Measurements from ENCODE around the gene KIFBP.
"Not testable (repeated sequence)": the region's sequence is repeated elsewhere in the genome, so short reads cannot be mapped to it uniquely, and the experiment has no call there.

KIFBP gene

GRCh38 chr10:68975936-68976473 is 12.6 kb upstream of the KIFBP start:
- not testable (repeated sequence) for H3K9me3 ChIP-seq (ENCODE audit: low read length); H3K4me3 ChIP-seq (ENCODE audit: low read length); H2AFZ ChIP-seq (ENCODE audit: low read depth, low read length); H3K27me3 ChIP-seq (ENCODE audit: insufficient read depth, low read length); H3K4me1 ChIP-seq (ENCODE audit: insufficient read depth, low read length)
- peaks cover 86% of the 10 kb centered on the region for H3K36me3 ChIP-seq (ENCODE audit: insufficient read depth, low read length)

GRCh38 chr10:68979738-68980137 is 8.9 kb upstream of the KIFBP start:
- H3K9me3 ChIP-seq (ENCODE audit: low read length); H2AFZ ChIP-seq (ENCODE audit: low read depth, low read length); H3K4me3 ChIP-seq (ENCODE audit: low read length); H3K4me1 ChIP-seq (ENCODE audit: insufficient read depth, low read length); H3K27me3 ChIP-seq (ENCODE audit: insufficient read depth, low read length): not testable (repeated sequence)
- peaks cover 81% of the 10 kb centered on the region for H3K36me3 ChIP-seq (ENCODE audit: insufficient read depth, low read length)

- Histone ChIP-seq H3K4me1 (ENCODE audit: insufficient read depth, low read length) (no peaks in the 10 kb centered on the region), H3K4me3 (ENCODE audit: low read length) (no peak overlapping the region), H3K36me3 (ENCODE audit: insufficient read depth, low read length) (peaks cover 74% of the 10 kb centered on the region), H3K9me3 (ENCODE audit: low read length) (no peaks in the 10 kb centered on the region), H3K27me3 (ENCODE audit: insufficient read depth, low read length) (no peaks in the 10 kb centered on the region), H2AFZ (ENCODE audit: low read depth, low read length) (no peak overlapping the region)
These were observed 7.5 kb upstream of the KIFBP start for GRCh38 chr10:68981074-68981473.

GRCh38 chr10:68982389-68982788 is 6.2 kb upstream of the KIFBP start:
- H3K27me3 ChIP-seq (ENCODE audit: insufficient read depth, low read length), result no peaks in the 10 kb centered on the region
- H3K9me3 ChIP-seq (ENCODE audit: low read length), result no peaks in the 10 kb centered on the region
- H2AFZ ChIP-seq (ENCODE audit: low read depth, low read length), result no peak overlapping the region
- no peaks in the 10 kb centered on the region for H3K4me1 ChIP-seq (ENCODE audit: insufficient read depth, low read length)
- no peak overlapping the region for H3K4me3 ChIP-seq (ENCODE audit: low read length)
- peaks cover 64% of the 10 kb centered on the region for H3K36me3 ChIP-seq (ENCODE audit: insufficient read depth, low read length)

- Histone ChIP-seq H2AFZ (ENCODE audit: low read depth, low read length) (no peak overlapping the region), H3K36me3 (ENCODE audit: insufficient read depth, low read length) (peaks cover 29% of the 10 kb centered on the region), H3K27me3 (ENCODE audit: insufficient read depth, low read length) (no peaks in the 10 kb centered on the region), H3K4me1 (ENCODE audit: insufficient read depth, low read length) (peaks cover 14% of the 10 kb centered on the region), H3K9me3 (ENCODE audit: low read length) (no peaks in the 10 kb centered on the region), H3K4me3 (ENCODE audit: low read length) (no peak overlapping the region)
These were observed 992 bp upstream of the KIFBP start for GRCh38 chr10:68987611-68988010.

- Histone ChIP-seq H3K27me3 (ENCODE audit: insufficient read depth, low read length) (no peaks in the 10 kb centered on the region), H3K4me1 (ENCODE audit: insufficient read depth, low read length) (peaks cover 15% of the 10 kb centered on the region)
These were observed 851 bp downstream of the KIFBP start for GRCh38 chr10:68989317-68989990.

DNA sequence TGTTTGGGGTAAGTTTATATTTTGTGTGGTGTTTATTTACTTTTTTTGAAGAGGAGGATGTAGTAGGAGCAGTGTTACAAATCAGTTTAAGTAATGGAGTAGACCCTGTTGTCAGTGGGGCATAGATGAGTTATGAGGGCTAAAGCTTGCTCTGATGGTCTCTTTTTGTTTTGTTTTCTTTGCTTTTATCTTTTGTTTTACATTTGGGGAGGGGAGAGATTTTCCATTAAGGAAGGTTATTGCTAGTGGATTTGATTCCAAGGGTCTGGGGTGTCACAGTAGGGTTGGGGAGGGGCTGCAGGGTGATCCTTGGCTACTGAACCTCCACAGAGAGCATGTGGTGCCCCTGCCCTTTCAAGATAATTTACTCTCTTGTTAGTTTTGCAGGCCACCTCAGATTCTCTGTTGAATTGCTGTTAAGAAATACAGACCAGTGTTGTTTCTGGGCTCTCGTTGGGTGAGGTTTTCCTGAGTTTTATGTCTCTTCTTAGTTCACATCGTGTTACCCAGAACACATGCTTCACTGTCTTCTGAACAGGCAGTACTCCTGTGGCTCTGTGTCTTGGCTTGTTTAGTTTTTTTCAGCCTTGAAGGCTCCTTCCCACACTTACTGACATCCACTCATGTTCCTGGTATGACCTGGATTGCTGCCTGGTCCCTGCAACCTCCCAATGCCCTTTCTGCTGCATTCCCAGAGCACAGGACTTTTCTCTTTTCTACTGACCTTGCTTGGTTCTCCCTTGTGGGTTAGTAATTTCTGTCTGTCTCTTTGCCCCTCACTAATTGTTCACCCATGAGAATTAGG is 4.2 kb downstream of the KIFBP start:
- no peaks in the 10 kb centered on the region for H3K27me3 ChIP-seq (ENCODE audit: insufficient read depth, low read length)
- H3K9me3 ChIP-seq (ENCODE audit: low read length), result no peaks in the 10 kb centered on the region
- H2AFZ ChIP-seq (ENCODE audit: low read depth, low read length), result no peak overlapping the region
- H3K4me3 ChIP-seq (ENCODE audit: low read length), result no peak overlapping the region
- peaks cover 11% of the 10 kb centered on the region for H3K36me3 ChIP-seq (ENCODE audit: insufficient read depth, low read length)
- H3K4me1 ChIP-seq (ENCODE audit: insufficient read depth, low read length), result peaks cover 15% of the 10 kb centered on the region

More at GRCh38 chr10:68989317-68989990, 851 bp downstream of the KIFBP start:
- no peaks in the 10 kb centered on the region for H3K9me3 ChIP-seq (ENCODE audit: low read length)
- peak overlapping the region; percentile 64 for H2AFZ ChIP-seq (ENCODE audit: low read depth, low read length)
- H3K4me3 ChIP-seq (ENCODE audit: low read length), result peak overlapping the region; percentile 81
- peaks cover 17% of the 10 kb centered on the region for H3K36me3 ChIP-seq (ENCODE audit: insufficient read depth, low read length)

- Histone ChIP-seq H3K4me1 (ENCODE audit: insufficient read depth, low read length) (peaks cover 5% of the 10 kb centered on the region), H3K27me3 (ENCODE audit: insufficient read depth, low read length) (no peaks in the 10 kb centered on the region), H3K4me3 (ENCODE audit: low read length) (no peak overlapping the region), H3K36me3 (ENCODE audit: insufficient read depth, low read length) (peaks cover 31% of the 10 kb centered on the region), H2AFZ (ENCODE audit: low read depth, low read length) (no peak overlapping the region), H3K9me3 (ENCODE audit: low read length) (no peaks in the 10 kb centered on the region)
These were observed 8.6 kb downstream of the KIFBP start for GRCh38 chr10:68997211-68997610.

DNA sequence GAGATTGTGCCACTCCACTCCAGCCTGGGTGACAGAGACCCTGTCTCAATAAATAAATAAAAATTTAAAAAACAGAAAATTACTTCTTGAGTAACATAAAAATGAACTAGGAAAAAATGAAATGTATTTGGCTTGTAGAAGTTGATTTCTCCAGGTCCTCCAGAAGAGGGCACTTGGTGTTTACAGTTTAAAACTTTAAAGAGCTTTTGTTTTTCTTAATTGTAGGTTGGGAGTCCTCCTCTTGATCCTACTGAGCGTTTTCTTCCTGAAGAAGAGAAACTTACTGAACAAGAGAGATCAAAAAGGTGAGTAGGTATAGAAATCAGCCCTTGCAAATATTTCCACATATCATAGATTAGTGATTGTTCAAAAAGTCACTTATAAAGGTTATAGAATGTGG is 16.2 kb downstream of the KIFBP start:
- H2AFZ ChIP-seq (ENCODE audit: low read depth, low read length), result no peak overlapping the region
- H3K36me3 ChIP-seq (ENCODE audit: insufficient read depth, low read length), result peaks cover 70% of the 10 kb centered on the region
- no peak overlapping the region for H3K4me3 ChIP-seq (ENCODE audit: low read length)
- H3K9me3 ChIP-seq (ENCODE audit: low read length), result no peaks in the 10 kb centered on the region
- no peaks in the 10 kb centered on the region for H3K4me1 ChIP-seq (ENCODE audit: insufficient read depth, low read length)
- H3K27me3 ChIP-seq (ENCODE audit: insufficient read depth, low read length), result no peaks in the 10 kb centered on the region

- no peaks in the 10 kb centered on the region for H3K9me3 ChIP-seq (ENCODE audit: low read length)
- H2AFZ ChIP-seq (ENCODE audit: low read depth, low read length), result no peak overlapping the region
- H3K27me3 ChIP-seq (ENCODE audit: insufficient read depth, low read length), result no peaks in the 10 kb centered on the region
- no peak overlapping the region for H3K4me3 ChIP-seq (ENCODE audit: low read length)
- H3K4me1 ChIP-seq (ENCODE audit: insufficient read depth, low read length), result no peaks in the 10 kb centered on the region
- peaks cover 67% of the 10 kb centered on the region for H3K36me3 ChIP-seq (ENCODE audit: insufficient read depth, low read length)
These were observed 17.3 kb downstream of the KIFBP start for GRCh38 chr10:69005704-69006485.

DNA sequence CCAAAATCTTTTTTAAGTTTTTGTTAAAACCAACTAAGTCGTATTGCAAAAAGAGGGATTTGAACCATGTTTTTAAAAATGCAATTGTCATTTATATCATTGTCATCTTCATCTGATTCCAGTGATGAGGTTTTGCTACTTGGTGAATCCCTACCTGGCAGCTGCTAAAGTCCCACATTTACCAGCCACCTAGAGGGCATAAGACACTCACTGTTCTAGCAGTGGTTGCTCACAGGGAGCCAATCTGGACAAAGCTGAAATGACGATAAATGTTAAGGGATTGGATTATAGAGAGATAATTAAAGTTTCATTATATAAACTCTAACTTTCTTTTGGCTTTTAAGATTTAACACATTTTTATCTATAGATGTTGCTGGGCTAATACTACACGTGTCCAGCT is 18.7 kb downstream of the KIFBP start:
- no peaks in the 10 kb centered on the region for H3K9me3 ChIP-seq (ENCODE audit: low read length)
- peaks cover 66% of the 10 kb centered on the region for H3K36me3 ChIP-seq (ENCODE audit: insufficient read depth, low read length)
- no peak overlapping the region for H2AFZ ChIP-seq (ENCODE audit: low read depth, low read length)
- H3K4me1 ChIP-seq (ENCODE audit: insufficient read depth, low read length), result no peaks in the 10 kb centered on the region
- no peak overlapping the region for H3K4me3 ChIP-seq (ENCODE audit: low read length)
- no peaks in the 10 kb centered on the region for H3K27me3 ChIP-seq (ENCODE audit: insufficient read depth, low read length)

- Histone ChIP-seq H3K4me3 (ENCODE audit: low read length) (no peak overlapping the region), H3K9me3 (ENCODE audit: low read length) (no peaks in the 10 kb centered on the region), H3K36me3 (ENCODE audit: insufficient read depth, low read length) (peaks cover 74% of the 10 kb centered on the region), H3K27me3 (ENCODE audit: insufficient read depth, low read length) (no peaks in the 10 kb centered on the region), H2AFZ (ENCODE audit: low read depth, low read length) (no peak overlapping the region), H3K4me1 (ENCODE audit: insufficient read depth, low read length) (no peaks in the 10 kb centered on the region)
These were observed 20.8 kb downstream of the KIFBP start for GRCh38 chr10:69009360-69009759.

DNA sequence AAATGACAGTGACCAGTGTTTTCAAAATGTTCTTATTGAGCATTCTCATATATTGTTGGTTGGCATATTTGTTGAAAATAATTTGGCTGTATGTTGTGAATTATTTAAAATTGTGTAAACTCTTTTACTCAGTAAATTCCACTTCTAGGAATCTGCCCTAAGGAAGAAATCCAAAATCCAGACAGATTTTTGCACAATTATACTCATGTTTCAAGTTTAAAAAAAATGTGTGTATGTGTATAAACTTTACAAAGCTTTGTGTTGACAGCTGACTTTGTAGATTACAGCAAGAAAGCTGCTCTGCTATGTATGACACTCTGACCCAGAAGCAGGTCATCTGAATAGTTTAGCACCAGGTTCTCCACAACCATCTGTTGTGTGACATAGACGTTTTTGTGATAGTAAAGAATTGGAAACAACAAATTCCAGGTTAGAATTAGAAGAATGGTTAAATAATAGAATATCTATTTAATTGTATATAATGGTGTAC is 21.6 kb downstream of the KIFBP start:
- Histone ChIP-seq H2AFZ (ENCODE audit: low read depth, low read length) (no peak overlapping the region), H3K4me1 (ENCODE audit: insufficient read depth, low read length) (no peaks in the 10 kb centered on the region), H3K4me3 (ENCODE audit: low read length) (no peak overlapping the region), H3K36me3 (ENCODE audit: insufficient read depth, low read length) (peaks cover 71% of the 10 kb centered on the region), H3K9me3 (ENCODE audit: low read length) (no peaks in the 10 kb centered on the region), H3K27me3 (ENCODE audit: insufficient read depth, low read length) (no peaks in the 10 kb centered on the region)

Measured in neuron (in vitro differentiated cells).